AG08396 (cell line): ENCODE data around the gene ACADVL.
"Not testable (repeated sequence)": the region's sequence is repeated elsewhere in the genome, so short reads cannot be mapped to it uniquely, and the experiment has no call there.

Experiments used
- DNase-seq: peaks from one replicate; pipeline ENCODE4 v3.0.0; 2012; ENCODE audit warnings: low spot score, mixed read lengths

The ACADVL gene

GRCh38 chr17:7235693-7236665, 16.2 kb downstream of the ACADVL start:
- DNase-seq = no peak

GRCh38 chr17:7236808-7237207, 17.1 kb downstream of the ACADVL start:
- DNase-seq = no peak

GRCh38 chr17:7237266-7237760, 17.6 kb downstream of the ACADVL start:
- no peak for DNase-seq

- peak; percentile 80 for DNase-seq
These were observed 18.2 kb downstream of the ACADVL start for GRCh38 chr17:7237761-7238419.

GRCh38 chr17:7238420-7239090, 18.8 kb downstream of the ACADVL start:
- DNase-seq = no peak

GRCh38 chr17:7239091-7240027, 19.6 kb downstream of the ACADVL start, which contains the start of gene PHF23:
Gene PHF23, minus strand, starts transcription at chr17:7239457. Its CDS starts 178 bp downstream, at chr17:7239279.
- DNase-seq = peak; percentile 99

GRCh38 chr17:7240375-7240774, 20.6 kb downstream of the ACADVL start:
- DNase-seq = no peak

- no peak for DNase-seq
These were observed 21.5 kb downstream of the ACADVL start for GRCh38 chr17:7241090-7241733.

GRCh38 chr17:7241783-7242716, 22.3 kb downstream of the ACADVL start, which contains the start of gene GABARAP:
Gene GABARAP, minus strand, starts transcription at chr17:7242449. Its CDS starts 119 bp downstream, at chr17:7242330.
- peak; percentile 88 for DNase-seq

GRCh38 chr17:7242717-7243452, 23.1 kb downstream of the ACADVL start:
- peak; percentile 90 for DNase-seq

- DNase-seq = no peak
These were observed 23.7 kb downstream of the ACADVL start for GRCh38 chr17:7243453-7243729.

- not testable (repeated sequence) for DNase-seq
These were observed 24.1 kb downstream of the ACADVL start for GRCh38 chr17:7243838-7244237.

GRCh38 chr17:7246779-7247178, 27.0 kb downstream of the ACADVL start:
- no peak for DNase-seq

GRCh38 chr17:7248796-7249195, 29.1 kb downstream of the ACADVL start:
- no peak for DNase-seq

GRCh38 chr17:7249214-7249613, 29.5 kb downstream of the ACADVL start:
- no peak for DNase-seq

- no peak for DNase-seq
These were observed 30.1 kb downstream of the ACADVL start for GRCh38 chr17:7249830-7250229.

GRCh38 chr17:7250695-7251627, 31.2 kb downstream of the ACADVL start:
- DNase-seq = no peak
